HepG2 (cell line): Measurements from ENCODE around the gene HMMR. TPM values are rescaled to one million over a fixed set of nuclear protein-coding genes. Genes with fewer than 3 reads are reported as not detected.

ENCODE experiments used
- ATAC-seq: fragments of 200-7000 bp; cut with Tn5 transposase; 3 replicates; pipeline ENCODE4 v1.9.1; 2020; ENCODE audit warnings: mild to moderate bottlenecking, moderate library complexity
- BruUV-seq: library from RNA; stranded (reverse); fragments of 400-500 nt; replicated peaks from 2 replicates; lab custom pipeline; 2021; lab: Mats Ljungman, UMichigan
- CTCF ChIA-PET: fragments of 300-600 bp; formaldehyde crosslinking; extraction: SDS; loops from one replicate; lab custom pipeline; 2021; ENCODE audit warnings: low total read pairs, inconsistent platforms, low intra/inter-chr PET ratio; lab: Yijun Ruan, JAX
- POLR2A ChIA-PET: fragments of 350-600 bp; sonication (Branson Sonifier 250); formaldehyde crosslinking; loops from one replicate; lab custom pipeline; 2020; ENCODE audit warnings: antibody characterized with exemption, inconsistent platforms; lab: Yijun Ruan, JAX
- DNase-seq: peaks from one replicate; pipeline ENCODE4 v3.0.0-alpha.2; 2015; ENCODE audit warnings: low spot score
- FAIRE-seq: peaks from 3 replicates; lab custom pipeline; 2011; peaks lifted over from hg19 to GRCh38; lab: Jason Lieb, UNC
- H2AFZ ChIP-seq: one replicate; pipeline ENCODE4 v1.6.1; 2011; ENCODE audit warnings: low read length, inconsistent platforms
- H3K27ac ChIP-seq: fragments of 300-600 bp; 3 replicates; pipeline ENCODE4 v1.8.0; 2011; ENCODE audit warnings: mixed run types, mild to moderate bottlenecking, mixed read lengths, low read length, inconsistent platforms; ENCODE audit not compliant: insufficient read depth; ENCODE audit errors: extremely low read length
- H3K27me3 ChIP-seq, 2 experiments: fragments of 200-600 bp in 1 of 2; 2 replicates in 1 of 2; 3 replicates in 1 of 2; pipeline versions ENCODE4 v1.6.0 to v1.8.0; 2011; ENCODE audit warnings: low read length in 2 of 2, mild to moderate bottlenecking in 2 of 2, moderate library complexity in 2 of 2, inconsistent platforms in 1 of 2; ENCODE audit not compliant: insufficient read depth in 2 of 2, control insufficient read depth in 1 of 2
- H3K36me3 ChIP-seq, 2 experiments: fragments of 200-600 bp in 1 of 2; replicated peaks in 1 of 2; 2 replicates in 1 of 2; 3 replicates in 1 of 2; pipeline versions ENCODE4 v1.5.1 to v1.8.0; 2011; ENCODE audit warnings: low read length in 2 of 2, inconsistent platforms in 1 of 2; ENCODE audit not compliant: insufficient read depth in 2 of 2, control insufficient read depth in 1 of 2
- H3K4me1 ChIP-seq: 2 replicates; pipeline ENCODE4 v1.5.1; 2012; ENCODE audit warnings: low read length, inconsistent platforms; ENCODE audit not compliant: insufficient read depth
- H3K4me2 ChIP-seq: 2 replicates; pipeline ENCODE4 v1.6.0; 2011; ENCODE audit warnings: low read depth, low read length, inconsistent platforms
- H3K4me3 ChIP-seq, 3 experiments: fragments of 200-600 bp in 1 of 3; sonication (generic), shearing (Covaris generic) in 1 of 3; replicated peaks in 1 of 3; 2 replicates each; pipeline ENCODE4 v1.5.1; 2011 to 2016; ENCODE audit warnings: low read length in 3 of 3, inconsistent platforms in 2 of 3, low read depth in 2 of 3, mild to moderate bottlenecking in 2 of 3, control low read depth in 1 of 3, mixed read lengths in 1 of 3; ENCODE audit not compliant: insufficient read depth in 1 of 3
- H3K79me2 ChIP-seq: one replicate; pipeline ENCODE4 v1.6.1; 2011; ENCODE audit warnings: low read length, inconsistent platforms; ENCODE audit not compliant: insufficient read depth
- H3K9ac ChIP-seq: 2 replicates; pipeline ENCODE4 v1.6.0; 2011; ENCODE audit warnings: mild to moderate bottlenecking, low read depth, low read length, inconsistent platforms; ENCODE audit not compliant: insufficient read depth
- H3K9me3 ChIP-seq: 2 replicates; pipeline ENCODE4 v1.5.1; 2012; ENCODE audit warnings: mild to moderate bottlenecking, low read length
- H4K20me1 ChIP-seq: 2 replicates; pipeline ENCODE4 v1.6.0; 2011; ENCODE audit warnings: inconsistent platforms, mild to moderate bottlenecking, low read length, moderate library complexity; ENCODE audit not compliant: insufficient read depth
- RFXANK ChIP-seq: IDR thresholded peaks from 2 replicates; pipeline ENCODE4 v1.6.1; 2016
- TFAP4 ChIP-seq: sonication (generic); IDR thresholded peaks from 2 replicates; pipeline ENCODE4 v1.6.1; 2016; ENCODE audit warnings: low read depth, borderline replicate concordance
- ZMYM4 ChIP-seq: sonication (generic); formaldehyde crosslinking; IDR thresholded peaks from 2 replicates; pipeline ENCODE4 v1.8.1; 2023; ENCODE audit warnings: mild to moderate bottlenecking, missing genetic modification reagents
- ZNF558 ChIP-seq: sonication (generic); formaldehyde crosslinking; IDR thresholded peaks from 2 replicates; pipeline ENCODE4 v1.9.0; 2022; ENCODE audit warnings: mild to moderate bottlenecking, missing genetic modification reagents, borderline replicate concordance
- WGBS: methylation state at CpG from one replicate; pipeline ENCODE4 v1.1.6; 2017; ENCODE audit warnings: low lambda C conversion rate; 5-methylcytosine and 5-hydroxymethylcytosine counted together
- in situ Hi-C: cut with HindIII; loops from 2 replicates; pipeline ENCODE4 v1.10.0; 2017; ENCODE audit warnings: low pct_unique_long_range_greater_than_20kb; ENCODE audit not compliant: extremely low pct_ligation_motif_present
- intact Hi-C: fragments of 100-400 bp; cut with micrococcal nuclease; formaldehyde crosslinking; loops from one replicate; pipeline ENCODE4 v1.10.0; 2022; ENCODE audit not compliant: unreplicated experiment
- polyA plus RNA-seq, 8 experiments: library from polyadenylated mRNA; depleted of rRNA in 3 of 8; stranded (reverse) in 7 of 8; unstranded in 1 of 8; fragments of >200 nt; fragmentation: Illumina TruSeq in 4 of 8; extraction: Trizol in 4 of 8; gene quantifications; 2 replicates each; pipeline versions ENCODE4 v1.2.1 to v1.2.3, GENCODE V29; 2011 to 2016; ENCODE audit warnings: low read depth in 4 of 8, missing spikeins in 1 of 8, mixed read lengths in 1 of 8; ENCODE audit not compliant: insufficient read depth in 1 of 8
- total RNA-seq, 5 experiments: library from RNA; depleted of rRNA; stranded (reverse); fragments of >200 nt; fragmentation: Illumina TruSeq; extraction: Trizol; gene quantifications; 2 replicates each; pipeline ENCODE4 v1.2.3, GENCODE V29; 2016; ENCODE audit warnings: low read depth in 1 of 5
- TF ChIP-seq, protein P1 (sequence below): sonication (generic); formaldehyde crosslinking; IDR thresholded peaks from 2 replicates; pipeline ENCODE4 v1.9.0; 2021; ENCODE audit warnings: mild to moderate bottlenecking, missing genetic modification reagents

HMMR gene
- total and polyA plus RNA-seq, 2 of the 13 experiments (the other 11 are each of a cell fraction or from before 2014, with no cell fraction given): 8.5 to 48.3 TPM

GRCh38 chr5:163432544-163432943, 27.9 kb upstream of the HMMR start (continued):
- TF ChIP-seq, protein P1, sequence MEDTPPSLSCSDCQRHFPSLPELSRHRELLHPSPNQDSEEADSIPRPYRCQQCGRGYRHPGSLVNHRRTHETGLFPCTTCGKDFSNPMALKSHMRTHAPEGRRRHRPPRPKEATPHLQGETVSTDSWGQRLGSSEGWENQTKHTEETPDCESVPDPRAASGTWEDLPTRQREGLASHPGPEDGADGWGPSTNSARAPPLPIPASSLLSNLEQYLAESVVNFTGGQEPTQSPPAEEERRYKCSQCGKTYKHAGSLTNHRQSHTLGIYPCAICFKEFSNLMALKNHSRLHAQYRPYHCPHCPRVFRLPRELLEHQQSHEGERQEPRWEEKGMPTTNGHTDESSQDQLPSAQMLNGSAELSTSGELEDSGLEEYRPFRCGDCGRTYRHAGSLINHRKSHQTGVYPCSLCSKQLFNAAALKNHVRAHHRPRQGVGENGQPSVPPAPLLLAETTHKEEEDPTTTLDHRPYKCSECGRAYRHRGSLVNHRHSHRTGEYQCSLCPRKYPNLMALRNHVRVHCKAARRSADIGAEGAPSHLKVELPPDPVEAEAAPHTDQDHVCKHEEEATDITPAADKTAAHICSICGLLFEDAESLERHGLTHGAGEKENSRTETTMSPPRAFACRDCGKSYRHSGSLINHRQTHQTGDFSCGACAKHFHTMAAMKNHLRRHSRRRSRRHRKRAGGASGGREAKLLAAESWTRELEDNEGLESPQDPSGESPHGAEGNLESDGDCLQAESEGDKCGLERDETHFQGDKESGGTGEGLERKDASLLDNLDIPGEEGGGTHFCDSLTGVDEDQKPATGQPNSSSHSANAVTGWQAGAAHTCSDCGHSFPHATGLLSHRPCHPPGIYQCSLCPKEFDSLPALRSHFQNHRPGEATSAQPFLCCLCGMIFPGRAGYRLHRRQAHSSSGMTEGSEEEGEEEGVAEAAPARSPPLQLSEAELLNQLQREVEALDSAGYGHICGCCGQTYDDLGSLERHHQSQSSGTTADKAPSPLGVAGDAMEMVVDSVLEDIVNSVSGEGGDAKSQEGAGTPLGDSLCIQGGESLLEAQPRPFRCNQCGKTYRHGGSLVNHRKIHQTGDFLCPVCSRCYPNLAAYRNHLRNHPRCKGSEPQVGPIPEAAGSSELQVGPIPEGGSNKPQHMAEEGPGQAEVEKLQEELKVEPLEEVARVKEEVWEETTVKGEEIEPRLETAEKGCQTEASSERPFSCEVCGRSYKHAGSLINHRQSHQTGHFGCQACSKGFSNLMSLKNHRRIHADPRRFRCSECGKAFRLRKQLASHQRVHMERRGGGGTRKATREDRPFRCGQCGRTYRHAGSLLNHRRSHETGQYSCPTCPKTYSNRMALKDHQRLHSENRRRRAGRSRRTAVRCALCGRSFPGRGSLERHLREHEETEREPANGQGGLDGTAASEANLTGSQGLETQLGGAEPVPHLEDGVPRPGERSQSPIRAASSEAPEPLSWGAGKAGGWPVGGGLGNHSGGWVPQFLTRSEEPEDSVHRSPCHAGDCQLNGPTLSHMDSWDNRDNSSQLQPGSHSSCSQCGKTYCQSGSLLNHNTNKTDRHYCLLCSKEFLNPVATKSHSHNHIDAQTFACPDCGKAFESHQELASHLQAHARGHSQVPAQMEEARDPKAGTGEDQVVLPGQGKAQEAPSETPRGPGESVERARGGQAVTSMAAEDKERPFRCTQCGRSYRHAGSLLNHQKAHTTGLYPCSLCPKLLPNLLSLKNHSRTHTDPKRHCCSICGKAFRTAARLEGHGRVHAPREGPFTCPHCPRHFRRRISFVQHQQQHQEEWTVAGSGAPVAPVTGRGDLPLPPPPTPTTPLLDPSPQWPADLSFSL (CRISPR knock-in tag): no peak
- TF ChIP-seq, all 625 proteins: peak for 0

DNA sequence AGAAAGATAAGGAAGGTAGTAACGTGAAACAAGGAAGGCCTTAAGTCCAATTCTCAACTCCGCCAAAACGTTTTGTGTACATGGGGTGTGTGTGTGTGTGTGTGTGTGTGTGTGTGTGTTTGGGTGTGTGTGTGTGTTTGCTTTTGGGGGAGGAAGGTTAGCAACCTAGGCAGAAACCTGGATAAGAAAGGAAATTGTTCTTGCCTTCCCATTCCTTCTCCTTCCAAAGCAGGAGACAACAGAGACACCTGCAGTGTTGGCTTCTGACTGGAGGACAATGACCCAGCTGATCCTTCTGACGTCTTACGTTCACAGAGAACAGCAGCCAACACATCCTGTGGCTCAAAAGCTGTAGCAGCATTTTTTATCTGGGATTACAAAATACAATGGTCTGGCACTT, 27.2 kb upstream of the HMMR start:
- peaks cover 6% of the 10 kb centered on the region for H4K20me1 ChIP-seq
- H3K27me3 ChIP-seq: no peaks in the 10 kb centered on the region; a peak in 2 of 5 replicates
- H3K9me3 ChIP-seq: no peaks in the 10 kb centered on the region
- POLR2A ChIA-PET: interaction anchor here (0.7 to 1.7 kb wide), 3 partner anchors 26 to 72 kb away, joined by 3 to 5 read pairs (median 3); partner anchors contain the start of genes HMMR, MAT2B and NUDCD2
- WGBS: 22% methylated on average over 5 of the region's 5 CpGs
- H3K27ac ChIP-seq: no peak overlapping the region
- H2AFZ ChIP-seq: no peak overlapping the region
- TF ChIP-seq TFAP4: peak; percentile 18; the same call in 1 of the 2 replicates
- TF ChIP-seq RFXANK (CRISPR knock-in tag): no peak
- TF ChIP-seq, protein P1 (CRISPR knock-in tag): peak; percentile 52; the same call in 1 of the 2 replicates
- no peak for TF ChIP-seq ZNF558
- TF ChIP-seq ZMYM4 (CRISPR knock-in tag): 0 out of 2 replicates have a peak, but pooled peaks have one; percentile 24
- TF ChIP-seq, all 625 proteins: peak for 3
- H3K79me2 ChIP-seq: peaks cover 8% of the 10 kb centered on the region
- intact Hi-C loops (no loop called here), in situ Hi-C loops (no loop called here)
- no TSS peak for BruUV-seq
- H3K9ac ChIP-seq: no peak overlapping the region
- ATAC-seq: no peak
- H3K36me3 ChIP-seq: no peaks in the 10 kb centered on the region
- no peak overlapping the region for H3K4me3 ChIP-seq
- CTCF ChIA-PET: no interaction called here
- H3K4me1 ChIP-seq: peaks cover 36% of the 10 kb centered on the region
- peak; percentile 28 for FAIRE-seq
- DNase-seq: no peak
- peak overlapping the region; percentile 45 for H3K4me2 ChIP-seq
